Gastrocnemius medialis (tissue), 4 donors: ENCODE measurements around the gene SERPINB8. TPM values are rescaled to one million over a fixed set of nuclear protein-coding genes. Genes with fewer than 3 reads are reported as not detected.

Source experiments
- ATAC-seq, 2 donors: fragments of 150-250 bp; one replicate each; pipeline ENCODE4 v1.9.1; 2016
- DNase-seq, 2 donors: peaks; one replicate each; pipeline ENCODE4 v3.0.0-alpha.2; 2019
- H3K27ac ChIP-seq, 4 donors: fragments of 200-600 bp; sonication (generic); 1 replicate in 1 of 4; 2 replicates in 3 of 4; pipeline ENCODE4 v1.5.1; 2016 to 2018; ENCODE audit warnings: mild to moderate bottlenecking in 2 of 4, moderate library complexity in 1 of 4
- H3K27me3 ChIP-seq, 3 donors: fragments of 200-600 bp; sonication (generic) in 2 of 3; 1 replicate in 1 of 3; 2 replicates in 2 of 3; pipeline versions ENCODE4 v1.5.1 to v1.6.0; 2016 to 2019; ENCODE audit warnings: mild to moderate bottlenecking in 1 of 3, moderate library complexity in 1 of 3
- H3K36me3 ChIP-seq, 2 donors: fragments of 200-600 bp; sonication (generic) in 1 of 2; one replicate each; pipeline ENCODE4 v1.5.1; 2017 to 2018
- H3K4me1 ChIP-seq, 2 donors: fragments of 200-600 bp; sonication (generic) in 1 of 2; one replicate each; pipeline ENCODE4 v1.5.1; 2016 to 2017; ENCODE audit warnings: mild to moderate bottlenecking in 2 of 2
- H3K4me3 ChIP-seq, 4 donors: fragments of 200-600 bp; sonication (generic) in 3 of 4; 1 replicate in 1 of 4; 2 replicates in 3 of 4; pipeline ENCODE4 v1.5.1; 2016 to 2019; ENCODE audit warnings: mild to moderate bottlenecking in 2 of 4
- H3K9me3 ChIP-seq, 3 donors: fragments of 200-600 bp; sonication (generic) in 2 of 3; 1 replicate in 1 of 3; 2 replicates in 2 of 3; pipeline ENCODE4 v1.5.1; 2016 to 2019
- POLR2A ChIP-seq, 2 donors: fragments of 450-650 bp; IDR thresholded peaks; one replicate each; pipeline ENCODE4 v1.6.1; 2017; ENCODE audit warnings: antibody characterized with exemption in 2 of 2, mild to moderate bottlenecking in 2 of 2, moderate library complexity in 2 of 2
- in situ Hi-C, 4 donors: fragments of 200-750 bp; cut with MboI; loops; one replicate each; pipeline versions ENCODE4 v1.15.0 to v1.8.0; 2017; ENCODE audit warnings: low sequenced_read_pairs in 4 of 4
- intact Hi-C: fragments of 100-400 bp; cut with DNase I; formaldehyde crosslinking; loops from one replicate; pipeline ENCODE4 v1.15.1; 2023; ENCODE audit warnings: low total_unique reads
- total RNA-seq, 4 donors: library from RNA; depleted of rRNA; stranded (reverse); fragments of >200 nt; gene quantifications; one replicate each; pipeline versions ENCODE4 v1.1.0 to v1.2.3, GENCODE V29; 2016
- TF ChIP-seq, protein P1 (sequence below), 5 experiments: fragments of 450-650 bp in 3 of 5; fragments of 200-600 bp in 2 of 5; sonication (generic) in 2 of 5; IDR thresholded peaks in 4 of 5; conservative IDR thresholded peaks in 1 of 5; 1 replicate in 4 of 5; 2 replicates in 1 of 5; pipeline ENCODE4 v1.5.1; 2016 to 2019; ENCODE audit warnings: antibody characterized with exemption in 5 of 5, mild to moderate bottlenecking in 3 of 5, moderate library complexity in 3 of 5

Gene SERPINB8
- total RNA-seq, 4 donors from 2014 or later: 0.87 to 3.8 (median 1.6) TPM

DNA sequence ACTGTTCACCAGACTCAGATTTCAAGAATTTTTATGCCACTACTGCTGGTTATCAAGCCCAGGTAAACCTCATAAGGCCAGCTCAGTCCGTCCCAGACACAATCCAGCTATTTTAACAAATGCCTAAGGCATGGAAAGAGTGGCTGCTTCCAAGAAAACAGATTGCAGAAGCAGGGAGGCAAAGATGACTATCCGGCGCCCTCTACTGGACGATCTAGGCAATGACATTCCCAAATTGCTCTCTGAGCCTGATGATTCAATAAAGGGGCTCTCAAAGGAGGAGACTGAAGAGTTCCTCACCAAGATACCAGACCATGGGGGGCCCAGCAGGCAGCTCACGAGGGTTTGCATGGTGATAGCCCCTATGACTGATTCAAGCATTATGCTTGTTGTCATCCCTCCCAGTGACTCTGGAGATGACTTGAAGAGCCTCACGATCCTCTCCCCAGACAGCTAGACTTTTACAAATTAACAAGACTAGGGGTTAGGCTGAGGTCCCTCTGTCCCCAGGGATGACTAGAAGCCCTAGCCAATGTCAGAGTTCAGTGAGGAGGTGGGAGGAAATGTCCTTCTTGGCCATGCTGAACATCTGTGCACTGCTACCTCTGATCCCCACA is 25.0 kb downstream of the SERPINB8 start:
- Histone ChIP-seq H3K9me3 (no peaks in the 10 kb centered on the region), H3K4me1 (no peaks in the 10 kb centered on the region), H3K4me3 (no peak overlapping the region), H3K27me3 (no peaks in the 10 kb centered on the region), H3K27ac (no peak overlapping the region), H3K36me3 (no peaks in the 10 kb centered on the region)
- intact Hi-C loops: no loop called here
- DNase-seq (peak in 1 of 2 donors; percentile 18), ATAC-seq (no peak)
- in situ Hi-C loops: loop anchor here (25.0 kb wide), 1 partner anchor 483 kb away; no protein-coding TSS in a partner anchor
- no peak for TF ChIP-seq POLR2A (IDR thresholded peaks at IDR 0.05)
- TF ChIP-seq, protein P1, sequence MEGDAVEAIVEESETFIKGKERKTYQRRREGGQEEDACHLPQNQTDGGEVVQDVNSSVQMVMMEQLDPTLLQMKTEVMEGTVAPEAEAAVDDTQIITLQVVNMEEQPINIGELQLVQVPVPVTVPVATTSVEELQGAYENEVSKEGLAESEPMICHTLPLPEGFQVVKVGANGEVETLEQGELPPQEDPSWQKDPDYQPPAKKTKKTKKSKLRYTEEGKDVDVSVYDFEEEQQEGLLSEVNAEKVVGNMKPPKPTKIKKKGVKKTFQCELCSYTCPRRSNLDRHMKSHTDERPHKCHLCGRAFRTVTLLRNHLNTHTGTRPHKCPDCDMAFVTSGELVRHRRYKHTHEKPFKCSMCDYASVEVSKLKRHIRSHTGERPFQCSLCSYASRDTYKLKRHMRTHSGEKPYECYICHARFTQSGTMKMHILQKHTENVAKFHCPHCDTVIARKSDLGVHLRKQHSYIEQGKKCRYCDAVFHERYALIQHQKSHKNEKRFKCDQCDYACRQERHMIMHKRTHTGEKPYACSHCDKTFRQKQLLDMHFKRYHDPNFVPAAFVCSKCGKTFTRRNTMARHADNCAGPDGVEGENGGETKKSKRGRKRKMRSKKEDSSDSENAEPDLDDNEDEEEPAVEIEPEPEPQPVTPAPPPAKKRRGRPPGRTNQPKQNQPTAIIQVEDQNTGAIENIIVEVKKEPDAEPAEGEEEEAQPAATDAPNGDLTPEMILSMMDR (IDR thresholded peaks at IDR 0.05 in 4 of 5, conservative IDR thresholded peaks at IDR 0.05 in 1 of 5): peak; percentile 39 to 73 (median 69)

DNA sequence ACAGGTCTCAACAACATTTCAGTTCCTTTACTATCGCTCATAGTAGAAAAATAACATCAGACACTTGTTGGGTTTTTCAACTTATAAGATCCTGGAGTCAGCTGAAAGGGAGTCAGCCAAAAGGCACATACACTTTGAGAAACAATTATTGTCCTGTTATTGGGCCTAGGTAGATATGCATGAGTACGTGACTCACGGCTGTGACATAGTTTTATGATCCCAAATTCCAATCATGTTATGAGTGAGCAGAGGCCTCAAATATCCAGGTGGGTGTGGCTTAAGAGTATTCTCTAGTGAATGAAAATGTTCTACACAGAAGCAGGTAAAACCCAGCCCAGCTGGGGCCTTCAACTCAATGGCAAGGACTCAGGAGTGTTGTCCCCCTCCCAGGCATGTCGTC is 27.2 kb downstream of the SERPINB8 start:
- H3K27me3 ChIP-seq: no peaks in the 10 kb centered on the region
- intact Hi-C loops: no loop called here
- no peaks in the 10 kb centered on the region for H3K4me1 ChIP-seq
- DNase-seq (no peak), ATAC-seq (no peak)
- H3K4me3 ChIP-seq: no peak overlapping the region
- H3K9me3 ChIP-seq: no peaks in the 10 kb centered on the region
- in situ Hi-C loops: loop anchor here (25.0 kb wide), 1 partner anchor 485 kb away; no protein-coding TSS in a partner anchor
- H3K27ac ChIP-seq: no peak overlapping the region
- TF ChIP-seq, protein P1 (IDR thresholded peaks at IDR 0.05 in 4 of 5, conservative IDR thresholded peaks at IDR 0.05 in 1 of 5): no peak
- H3K36me3 ChIP-seq: no peaks in the 10 kb centered on the region

DNA sequence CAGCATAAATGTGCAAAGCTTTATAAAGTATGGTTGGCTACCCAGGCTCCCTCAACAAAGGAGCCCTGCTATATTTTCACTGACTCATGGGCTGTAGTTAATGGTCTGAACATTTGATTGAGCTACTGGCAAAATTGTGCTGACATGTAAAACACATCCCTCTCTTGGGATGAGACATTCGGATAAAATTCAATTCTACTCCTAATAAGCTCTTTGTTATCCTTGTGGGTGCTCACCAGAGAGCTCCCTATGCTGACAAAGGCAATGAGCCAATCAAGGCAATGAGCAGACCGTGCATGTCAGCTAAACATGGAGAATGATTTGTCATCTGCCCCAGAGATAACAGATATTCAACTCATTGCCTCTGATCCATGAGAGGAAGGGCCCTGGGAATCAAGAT is 27.7 kb downstream of the SERPINB8 start:
- in situ Hi-C loops: loop anchor here (25.0 kb wide), 1 partner anchor 485 kb away; no protein-coding TSS in a partner anchor
- no peak for DNase-seq
- no peak overlapping the region for H3K4me3 ChIP-seq
- intact Hi-C loops: no loop called here
- no peaks in the 10 kb centered on the region for H3K36me3 ChIP-seq
- no peaks in the 10 kb centered on the region for H3K9me3 ChIP-seq
- H3K4me1 ChIP-seq: no peaks in the 10 kb centered on the region
- TF ChIP-seq, protein P1 (IDR thresholded peaks at IDR 0.05 in 4 of 5, conservative IDR thresholded peaks at IDR 0.05 in 1 of 5): no peak
- no peak for TF ChIP-seq POLR2A (IDR thresholded peaks at IDR 0.05)
- ATAC-seq: no peak
- H3K27me3 ChIP-seq: no peaks in the 10 kb centered on the region
- H3K27ac ChIP-seq: no peak overlapping the region

DNA sequence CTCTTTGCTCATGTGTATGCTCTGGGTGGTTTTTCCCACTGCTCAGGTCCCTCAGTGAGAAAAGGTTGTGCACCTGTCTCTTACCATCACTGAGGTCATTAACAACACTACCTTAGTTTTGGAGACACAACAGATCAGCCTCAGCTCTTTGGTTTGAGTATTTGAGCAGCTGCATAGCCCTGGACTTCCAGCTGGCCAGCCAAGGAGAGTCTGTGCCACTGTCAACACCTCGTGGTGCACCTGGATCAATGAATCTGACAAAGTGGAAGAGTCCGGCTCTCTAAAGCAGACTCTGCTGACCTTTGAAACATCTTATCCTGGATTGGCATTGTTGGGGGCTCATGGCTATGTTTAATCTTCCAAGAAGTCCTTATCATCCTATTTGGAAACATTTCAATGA is 30.0 kb downstream of the SERPINB8 start:
- Histone ChIP-seq H3K9me3 (no peaks in the 10 kb centered on the region), H3K4me1 (no peaks in the 10 kb centered on the region), H3K27ac (no peak overlapping the region), H3K4me3 (no peak overlapping the region), H3K36me3 (no peaks in the 10 kb centered on the region), H3K27me3 (no peaks in the 10 kb centered on the region)
- in situ Hi-C loops: loop anchor here (25.0 kb wide), 1 partner anchor 488 kb away; no protein-coding TSS in a partner anchor
- no peak for DNase-seq
- intact Hi-C loops: no loop called here
- TF ChIP-seq POLR2A (IDR thresholded peaks at IDR 0.05): no peak
- TF ChIP-seq, protein P1 (IDR thresholded peaks at IDR 0.05 in 4 of 5, conservative IDR thresholded peaks at IDR 0.05 in 1 of 5): no peak
- ATAC-seq: no peak

DNA sequence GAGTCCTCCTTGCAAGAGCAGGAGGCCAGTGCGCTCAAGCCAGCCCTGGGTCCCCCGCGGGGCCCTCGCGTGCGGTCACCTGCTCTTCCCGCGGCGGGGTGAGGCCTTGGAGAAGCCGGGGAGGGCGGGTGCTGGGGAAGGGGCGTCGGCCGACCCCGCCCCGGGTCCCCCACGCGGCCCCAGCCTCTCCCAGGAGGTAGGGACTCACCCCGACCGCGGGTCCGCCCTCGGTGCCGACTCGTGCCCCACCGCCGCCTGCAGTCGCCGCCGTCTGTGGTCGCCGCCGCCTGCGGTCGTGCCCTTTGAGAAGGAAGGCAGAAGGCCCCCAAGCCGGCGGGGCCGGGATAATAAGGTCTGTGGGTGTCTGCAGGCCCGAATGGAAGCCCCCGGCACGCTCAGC is 32.7 kb downstream of the SERPINB8 start:
- H3K4me1 ChIP-seq: no peaks in the 10 kb centered on the region
- no peaks in the 10 kb centered on the region for H3K27me3 ChIP-seq
- H3K4me3 ChIP-seq: no peak overlapping the region
- H3K9me3 ChIP-seq: no peaks in the 10 kb centered on the region
- intact Hi-C loops (no loop called here), in situ Hi-C loops (no loop called here)
- H3K27ac ChIP-seq: no peak overlapping the region
- H3K36me3 ChIP-seq: no peaks in the 10 kb centered on the region
- ATAC-seq (no peak), DNase-seq (no peak)
- no peak for TF ChIP-seq POLR2A (IDR thresholded peaks at IDR 0.05)
- TF ChIP-seq, protein P1 (IDR thresholded peaks at IDR 0.05 in 4 of 5, conservative IDR thresholded peaks at IDR 0.05 in 1 of 5): no peak
